Endothelial cell of hepatic sinusoid (primary cell): ENCODE measurements around the gene STK32B.
"Not testable (repeated sequence)": the region's sequence is repeated elsewhere in the genome, so short reads cannot be mapped to it uniquely, and the experiment has no call there.

Experiments
- in situ Hi-C: cut with HindIII; loops from 2 replicates; pipeline ENCODE4 v1.10.0; 2017; ENCODE audit warnings: low sequenced_read_pairs

Gene STK32B

DNA sequence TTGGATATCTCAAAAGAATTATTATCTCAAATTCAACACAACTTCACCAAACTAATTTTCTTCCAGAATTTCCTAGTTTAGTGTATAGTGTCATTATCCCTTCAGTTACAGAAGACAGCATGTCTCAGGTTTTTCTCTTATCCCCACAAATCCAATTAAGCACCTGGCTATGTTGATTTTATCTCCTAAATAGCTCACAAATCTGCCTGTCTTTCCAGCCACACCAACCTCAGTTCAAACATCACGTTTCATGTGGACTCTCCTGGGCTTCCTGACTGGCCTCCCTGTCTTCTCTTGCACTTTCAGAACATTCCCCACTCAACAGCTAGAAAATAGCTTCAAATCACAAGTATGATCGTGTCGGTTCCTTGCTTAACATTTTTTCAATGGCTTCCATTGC, 14.8 kb downstream of the STK32B start:
- in situ Hi-C loops, result no loop called here

- in situ Hi-C loops, result not testable (repeated sequence)
Observed at GRCh38 chr4:5066968-5067367, 15.7 kb downstream of the STK32B start.

GRCh38 chr4:5067908-5068307, 16.6 kb downstream of the STK32B start:
- in situ Hi-C loops, result no loop called here

- in situ Hi-C loops, result no loop called here
Observed at GRCh38 chr4:5069901-5070300, 18.6 kb downstream of the STK32B start.

DNA sequence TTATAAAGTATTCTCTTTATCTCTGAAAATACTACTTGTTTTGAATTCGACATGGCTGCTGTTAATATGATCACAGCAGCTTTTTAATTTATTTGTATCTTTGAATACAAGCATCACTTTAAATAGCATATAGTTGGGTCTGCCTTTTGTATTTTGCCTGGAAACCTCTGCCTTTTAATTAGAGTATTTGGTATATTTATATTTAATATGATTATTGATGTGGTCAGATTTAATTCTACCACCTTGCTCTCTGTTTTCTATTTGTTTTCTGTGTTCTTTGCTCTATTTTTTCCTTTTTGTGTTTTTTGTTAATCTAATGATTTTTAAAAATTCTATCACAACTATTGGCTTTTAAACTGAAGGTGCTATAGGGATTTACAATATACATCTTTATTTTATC, 21.7 kb downstream of the STK32B start:
- in situ Hi-C loops, result no loop called here

GRCh38 chr4:5078009-5078408, 26.7 kb downstream of the STK32B start:
- in situ Hi-C loops, result no loop called here

DNA sequence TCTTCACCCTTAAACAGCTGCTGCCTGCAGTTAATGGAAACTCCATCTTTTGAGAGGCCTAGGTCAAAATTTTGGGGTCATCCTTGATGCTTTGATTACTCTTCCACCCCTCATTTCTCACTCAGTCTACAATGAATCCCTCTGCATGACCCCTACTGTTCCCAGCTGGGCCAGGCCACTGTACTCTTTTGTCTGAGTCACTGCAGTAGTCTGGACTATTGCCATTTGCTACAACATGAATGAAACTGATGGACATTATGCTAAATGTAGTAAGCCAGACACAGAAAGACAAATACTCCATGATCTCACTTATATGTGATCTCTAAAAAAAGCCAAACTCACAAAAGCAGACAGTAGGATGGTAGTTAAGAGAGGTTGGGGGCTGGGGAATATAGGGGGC, 28.3 kb downstream of the STK32B start:
- in situ Hi-C loops, result no loop called here

DNA sequence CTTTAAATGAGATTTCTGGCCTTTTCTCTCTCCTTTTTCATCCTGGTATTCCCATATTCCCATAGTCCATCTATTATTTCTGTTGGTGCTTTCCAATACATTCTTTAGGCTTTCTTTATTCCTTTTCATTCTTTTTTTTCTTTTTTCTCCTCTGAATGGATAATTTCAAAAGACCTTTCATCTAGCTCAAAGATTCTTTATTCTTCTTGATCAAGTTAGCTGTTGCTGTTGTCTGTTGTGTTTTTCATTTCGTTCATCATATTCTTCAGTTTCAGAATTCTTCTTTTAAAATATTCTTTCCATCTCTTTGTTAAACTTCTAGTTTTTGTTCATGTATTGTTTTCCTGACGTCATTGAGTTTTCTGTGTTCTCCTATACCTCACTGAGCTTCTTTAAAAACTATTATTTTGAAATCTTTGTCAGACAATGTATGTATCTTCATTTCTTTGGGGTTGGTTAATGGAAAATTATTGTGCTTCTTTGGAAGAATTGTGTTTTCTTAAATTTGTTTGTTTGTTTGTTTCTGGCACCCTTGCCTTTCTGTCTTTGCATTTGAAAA, 30.2 kb downstream of the STK32B start:
- in situ Hi-C loops, result no loop called here

- in situ Hi-C loops, result no loop called here
Observed at GRCh38 chr4:5082376-5082775, 31.1 kb downstream of the STK32B start.

DNA sequence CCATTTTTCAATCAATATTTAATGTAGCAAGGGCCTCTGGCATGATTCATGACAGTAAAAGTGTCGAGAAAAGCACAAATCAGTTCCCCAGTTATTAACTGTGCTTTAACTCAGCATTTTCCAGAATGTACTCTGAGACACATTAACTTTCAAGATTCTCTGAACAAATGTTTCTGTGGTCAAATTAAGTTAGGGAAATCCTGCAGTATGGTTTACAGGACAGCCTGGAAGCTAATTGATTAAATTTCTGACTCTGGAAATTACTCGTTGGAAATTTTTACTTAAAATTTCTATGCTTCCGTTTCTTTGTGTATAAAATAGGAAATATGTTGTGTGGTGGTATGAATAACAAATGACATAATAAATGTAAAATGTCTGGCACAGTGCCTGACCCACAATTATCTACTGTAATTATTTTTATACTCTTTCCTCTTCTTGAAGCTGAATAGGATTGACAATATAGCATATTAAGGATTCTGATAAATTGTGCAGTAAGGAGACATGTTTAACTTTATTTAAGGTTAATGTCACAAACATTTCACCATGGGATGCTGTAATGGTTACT, 33.7 kb downstream of the STK32B start:
- in situ Hi-C loops, result no loop called here

DNA sequence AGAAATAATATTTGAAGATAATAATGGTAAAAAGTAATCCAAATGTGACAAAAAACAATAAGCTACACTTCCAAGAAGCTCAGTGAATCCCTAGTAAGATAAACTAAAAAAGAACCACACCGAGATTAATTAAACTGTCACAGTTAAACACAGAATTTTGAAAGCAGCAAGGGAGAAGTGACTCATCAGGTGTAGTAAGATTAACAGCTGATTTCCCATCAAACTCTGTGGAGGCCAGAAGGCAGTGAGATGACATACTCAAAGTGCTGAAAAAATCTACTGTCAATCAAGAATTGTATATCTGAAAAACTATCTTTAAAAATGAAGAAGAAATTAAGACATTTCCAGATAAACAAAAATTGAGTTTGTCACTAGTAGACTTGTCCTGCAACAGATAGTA, 35.3 kb downstream of the STK32B start:
- in situ Hi-C loops, result no loop called here

DNA sequence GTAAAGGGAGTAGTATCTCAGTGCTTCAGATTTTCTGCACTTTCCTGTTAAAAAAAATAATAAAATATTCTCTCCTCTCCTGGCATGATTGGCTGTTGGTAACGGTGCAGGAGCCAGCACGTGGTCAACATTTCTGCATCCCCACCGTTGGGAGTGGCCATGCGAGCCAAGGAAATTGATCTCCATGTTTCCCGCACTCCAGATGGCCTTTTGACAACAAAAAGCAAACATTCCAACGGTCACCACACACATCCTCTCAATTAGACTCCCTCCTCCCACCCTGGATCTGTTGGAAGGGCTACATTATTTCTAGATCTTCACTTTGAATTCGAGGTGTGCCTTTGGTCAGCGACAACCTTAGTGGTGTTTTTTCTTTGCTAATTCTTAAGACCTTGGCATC, 45.0 kb downstream of the STK32B start:
- in situ Hi-C loops, result no loop called here

DNA sequence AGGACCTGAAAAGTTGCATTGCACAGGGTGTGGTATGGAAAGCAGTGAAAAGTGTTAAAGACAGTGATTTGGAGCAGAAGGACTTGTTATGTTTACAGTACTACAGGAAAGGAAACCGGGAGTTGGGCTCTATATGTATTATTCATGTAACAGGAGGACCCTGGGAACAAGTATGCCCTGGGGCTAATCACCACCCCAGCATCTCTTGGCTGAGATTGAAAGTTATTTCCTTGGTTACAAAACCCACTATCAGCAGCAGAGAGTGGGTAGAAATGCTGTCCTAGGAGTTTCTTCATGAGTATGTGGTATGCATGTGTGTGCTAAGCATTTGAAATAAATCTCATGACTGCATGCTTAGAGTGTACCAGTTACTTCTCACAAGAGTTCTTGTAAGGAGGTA, 46.9 kb downstream of the STK32B start:
- in situ Hi-C loops, result no loop called here

GRCh38 chr4:5100336-5100735, 49.1 kb downstream of the STK32B start:
- in situ Hi-C loops, result no loop called here

DNA sequence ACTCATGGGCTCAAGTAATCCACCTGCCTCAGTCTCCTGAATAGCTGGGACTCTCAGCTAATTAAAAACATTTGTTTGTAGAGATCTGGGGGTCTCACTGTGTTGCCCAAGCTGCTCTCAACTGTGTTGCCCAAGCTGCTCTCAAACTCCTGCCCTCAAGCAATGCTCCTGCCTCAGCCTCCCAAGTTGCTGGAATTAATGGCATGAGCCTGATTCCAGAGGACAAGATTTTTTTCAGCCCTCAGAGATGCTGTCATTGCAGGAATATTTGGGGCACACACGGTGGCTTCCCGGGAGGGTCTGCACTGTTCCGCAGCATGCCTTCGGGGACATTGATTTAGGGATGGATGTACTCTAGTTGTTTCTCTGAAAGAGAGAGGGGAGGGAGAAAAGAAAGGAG, 49.7 kb downstream of the STK32B start:
- in situ Hi-C loops, result no loop called here

DNA sequence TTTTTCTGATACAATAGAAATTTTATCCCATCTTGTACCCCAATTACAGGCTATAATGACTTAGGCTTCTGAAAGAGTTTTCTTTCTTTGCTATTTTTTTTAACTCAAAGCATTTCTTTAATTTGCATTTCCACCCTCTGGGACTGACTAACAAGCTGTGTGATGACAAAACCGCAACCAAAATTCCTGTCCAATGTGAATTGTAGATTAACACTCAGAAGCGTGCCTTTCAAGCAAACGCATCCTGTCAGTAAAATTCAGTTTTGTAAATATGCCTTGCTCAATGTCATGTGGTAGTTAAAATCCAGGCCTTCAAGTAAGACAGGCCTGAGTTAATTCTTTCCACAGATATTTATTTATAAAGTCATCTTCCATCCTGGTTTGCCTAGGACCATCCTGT, 50.3 kb downstream of the STK32B start:
- in situ Hi-C loops, result no loop called here

DNA sequence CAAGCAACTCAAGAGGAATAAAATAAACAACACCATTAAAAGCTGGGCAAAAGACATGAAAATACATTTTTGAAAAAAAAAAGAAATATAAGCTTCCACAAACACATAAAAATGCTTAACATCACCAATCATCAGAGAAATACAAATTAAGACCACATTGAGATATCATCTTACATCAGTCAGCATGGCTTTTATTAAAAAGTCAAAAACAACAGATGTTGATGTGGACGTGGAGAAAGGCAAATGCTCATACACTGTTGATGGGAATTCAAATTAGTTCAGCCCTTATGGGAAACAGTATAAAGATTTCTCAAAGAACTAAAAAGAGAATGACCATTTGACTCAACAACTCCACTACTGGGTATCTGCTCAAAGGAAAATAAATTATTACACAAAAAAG, 59.6 kb downstream of the STK32B start:
- in situ Hi-C loops, result no loop called here

DNA sequence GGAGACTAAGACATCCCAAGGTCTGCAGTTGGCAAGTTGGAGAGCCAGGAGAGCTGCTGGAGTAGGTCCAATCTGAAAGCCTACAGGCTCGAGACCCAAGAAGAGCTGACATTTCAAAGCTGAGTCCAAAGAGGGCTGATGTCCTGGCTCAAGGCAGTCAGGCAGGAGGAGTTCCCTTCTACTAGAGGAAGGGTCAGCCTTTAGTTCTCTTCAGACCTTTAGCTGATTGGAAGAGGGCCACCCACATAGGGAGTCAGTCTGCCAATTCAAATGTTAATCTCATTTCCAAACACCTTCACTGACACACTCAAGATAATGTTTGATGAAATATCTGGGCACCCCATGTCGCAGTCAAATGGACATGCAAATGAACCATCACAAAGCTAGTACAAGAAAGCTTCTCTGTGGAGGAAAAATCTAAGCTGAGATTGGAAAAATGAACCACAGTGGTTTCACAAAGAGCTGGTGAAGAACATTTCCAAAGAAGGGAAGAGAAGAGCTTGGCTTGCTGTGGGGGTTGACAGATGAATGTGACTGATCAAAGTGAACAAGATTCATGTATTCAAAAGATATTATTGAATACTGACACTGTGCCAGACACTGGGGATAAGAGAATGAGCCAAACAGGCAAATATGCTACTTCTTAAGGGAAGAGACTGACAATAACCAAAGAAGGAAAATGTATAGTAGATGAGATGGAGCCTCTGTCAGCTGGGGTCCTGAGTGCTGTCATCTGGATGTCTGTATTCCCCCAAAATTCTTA, 61.2 kb downstream of the STK32B start:
- in situ Hi-C loops, result no loop called here

- in situ Hi-C loops, result no loop called here
Observed at GRCh38 chr4:5114950-5115349, 63.7 kb downstream of the STK32B start.

DNA sequence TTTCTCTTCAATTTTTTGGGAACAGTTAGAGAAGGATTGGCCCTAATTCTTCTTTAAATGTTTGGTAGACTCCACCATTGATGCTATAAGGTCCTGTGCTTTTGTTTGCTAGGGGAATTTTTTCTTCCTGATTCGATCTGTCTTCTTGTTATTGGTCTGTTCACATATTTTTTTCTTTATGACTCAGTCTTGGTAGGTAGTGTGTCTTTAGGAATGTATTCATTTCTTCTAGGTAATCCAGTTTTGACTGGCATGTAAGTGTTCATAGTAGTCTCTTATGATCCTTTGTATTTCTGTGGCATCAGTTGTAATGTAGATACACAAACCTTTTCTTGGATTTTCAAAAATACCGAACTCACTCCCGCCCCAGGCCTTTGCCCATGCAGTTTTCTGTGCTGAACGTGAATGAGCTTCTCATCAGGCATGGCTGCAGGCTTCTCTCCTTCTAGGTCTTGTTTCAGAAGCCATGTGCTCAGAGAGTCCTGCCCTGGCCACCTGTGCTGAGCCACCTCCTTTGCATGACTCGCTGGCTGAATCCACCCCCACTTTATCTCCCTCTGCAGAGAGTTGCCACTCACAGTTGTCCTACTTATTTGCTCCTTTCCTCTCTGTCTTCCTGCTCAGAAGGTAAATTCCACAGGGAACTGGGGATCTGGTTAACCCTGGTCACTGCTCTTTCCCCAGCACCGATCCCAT, 67.0 kb downstream of the STK32B start:
- in situ Hi-C loops, result no loop called here

- in situ Hi-C loops, result no loop called here
Observed at GRCh38 chr4:5118994-5119835, 67.9 kb downstream of the STK32B start.
